ENCODE results near the gene PLA2G6.

Gene PLA2G6

GRCh38 chr22:38199826-38200559 lies 18.4 kb upstream of the PLA2G6 start:
- Histone ChIP-seq H2AFZ (no peak overlapping the region), H3K9me3 (ENCODE audit: control insufficient read depth, low read length) (no peaks in the 10 kb centered on the region), H3K4me1 (no peaks in the 10 kb centered on the region), H3K79me2 (no peaks in the 10 kb centered on the region), H3K4me2 (ENCODE audit: low read length) (no peak overlapping the region), H3K9ac (no peak overlapping the region), H3K27ac (no peak overlapping the region), H3K27me3 (ENCODE audit: control insufficient read depth, insufficient read depth, low read length) (no peaks in the 10 kb centered on the region), H3K4me3 (ENCODE audit: low read depth, low read length) (no peak overlapping the region), H3K36me3 (ENCODE audit: control insufficient read depth, insufficient read depth, low read length) (no peaks in the 10 kb centered on the region)
- TF ChIP-seq CTCF (IDR thresholded peaks at IDR 0.05) = no peak

- Histone ChIP-seq H2AFZ (no peak overlapping the region), H3K4me2 (ENCODE audit: low read length) (no peak overlapping the region), H3K9ac (no peak overlapping the region), H3K79me2 (no peaks in the 10 kb centered on the region), H3K36me3 (ENCODE audit: control insufficient read depth, insufficient read depth, low read length) (no peaks in the 10 kb centered on the region), H3K9me3 (ENCODE audit: control insufficient read depth, low read length) (no peaks in the 10 kb centered on the region), H3K27me3 (ENCODE audit: control insufficient read depth, insufficient read depth, low read length) (no peaks in the 10 kb centered on the region), H3K27ac (no peak overlapping the region), H3K4me1 (no peaks in the 10 kb centered on the region), H3K4me3 (ENCODE audit: low read depth, low read length) (no peak overlapping the region)
- TF ChIP-seq CTCF (IDR thresholded peaks at IDR 0.05) = no peak
Measured at GRCh38 chr22:38196791-38197419, 15.3 kb upstream of the PLA2G6 start.

GRCh38 chr22:38193580-38193979 lies 11.9 kb upstream of the PLA2G6 start:
- no peaks in the 10 kb centered on the region for H3K27me3 ChIP-seq (ENCODE audit: control insufficient read depth, insufficient read depth, low read length)
- no peaks in the 10 kb centered on the region for H3K9me3 ChIP-seq (ENCODE audit: control insufficient read depth, low read length)
- TF ChIP-seq CTCF (IDR thresholded peaks at IDR 0.05) = no peak
- no peaks in the 10 kb centered on the region for H3K79me2 ChIP-seq
- H3K9ac ChIP-seq = no peak overlapping the region
- H3K4me2 ChIP-seq (ENCODE audit: low read length) = no peak overlapping the region
- H2AFZ ChIP-seq = no peak overlapping the region
- H3K4me1 ChIP-seq = no peaks in the 10 kb centered on the region
- no peak overlapping the region for H3K27ac ChIP-seq
- no peak overlapping the region for H3K4me3 ChIP-seq (ENCODE audit: low read depth, low read length)
- no peaks in the 10 kb centered on the region for H3K36me3 ChIP-seq (ENCODE audit: control insufficient read depth, insufficient read depth, low read length)

GRCh38 chr22:38192475-38192863 lies 10.8 kb upstream of the PLA2G6 start:
- Histone ChIP-seq H3K27me3 (ENCODE audit: control insufficient read depth, insufficient read depth, low read length) (no peaks in the 10 kb centered on the region), H3K4me2 (ENCODE audit: low read length) (no peak overlapping the region), H3K9me3 (ENCODE audit: control insufficient read depth, low read length) (no peaks in the 10 kb centered on the region), H2AFZ (no peak overlapping the region), H3K4me3 (ENCODE audit: low read depth, low read length) (no peak overlapping the region), H3K4me1 (no peaks in the 10 kb centered on the region), H3K27ac (no peak overlapping the region), H3K79me2 (no peaks in the 10 kb centered on the region), H3K36me3 (ENCODE audit: control insufficient read depth, insufficient read depth, low read length) (no peaks in the 10 kb centered on the region), H3K9ac (no peak overlapping the region)
- TF ChIP-seq CTCF (IDR thresholded peaks at IDR 0.05) = no peak
